ENCODE results near the gene ATP6V1C2.

Gene ATP6V1C2

DNA sequence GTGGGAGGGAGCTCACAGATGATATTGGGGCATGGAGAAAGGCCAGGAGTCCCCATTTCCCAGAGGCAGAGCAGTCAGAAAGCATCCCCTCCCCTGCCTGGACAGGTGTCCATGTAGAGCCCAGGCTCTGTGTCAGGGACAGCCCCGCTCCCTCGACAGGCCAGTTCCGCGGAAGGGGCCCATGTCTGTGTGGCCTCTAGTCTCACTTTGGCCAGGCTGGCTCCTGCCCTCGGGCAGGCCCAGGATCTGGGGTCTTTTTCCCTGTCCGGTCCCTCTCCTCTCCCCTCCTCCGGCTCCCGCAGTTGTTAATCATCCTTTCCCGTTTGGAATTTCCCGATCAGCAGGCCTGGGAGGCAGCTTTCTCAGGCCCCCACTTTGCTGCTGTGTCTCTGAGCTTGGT, 111.6 kb downstream of the ATP6V1C2 start:
- no peak for TF ChIP-seq EZH2phosphoT487 (IDR thresholded peaks at IDR 0.05; ENCODE audit: low read length)
- TF ChIP-seq, protein P1, sequence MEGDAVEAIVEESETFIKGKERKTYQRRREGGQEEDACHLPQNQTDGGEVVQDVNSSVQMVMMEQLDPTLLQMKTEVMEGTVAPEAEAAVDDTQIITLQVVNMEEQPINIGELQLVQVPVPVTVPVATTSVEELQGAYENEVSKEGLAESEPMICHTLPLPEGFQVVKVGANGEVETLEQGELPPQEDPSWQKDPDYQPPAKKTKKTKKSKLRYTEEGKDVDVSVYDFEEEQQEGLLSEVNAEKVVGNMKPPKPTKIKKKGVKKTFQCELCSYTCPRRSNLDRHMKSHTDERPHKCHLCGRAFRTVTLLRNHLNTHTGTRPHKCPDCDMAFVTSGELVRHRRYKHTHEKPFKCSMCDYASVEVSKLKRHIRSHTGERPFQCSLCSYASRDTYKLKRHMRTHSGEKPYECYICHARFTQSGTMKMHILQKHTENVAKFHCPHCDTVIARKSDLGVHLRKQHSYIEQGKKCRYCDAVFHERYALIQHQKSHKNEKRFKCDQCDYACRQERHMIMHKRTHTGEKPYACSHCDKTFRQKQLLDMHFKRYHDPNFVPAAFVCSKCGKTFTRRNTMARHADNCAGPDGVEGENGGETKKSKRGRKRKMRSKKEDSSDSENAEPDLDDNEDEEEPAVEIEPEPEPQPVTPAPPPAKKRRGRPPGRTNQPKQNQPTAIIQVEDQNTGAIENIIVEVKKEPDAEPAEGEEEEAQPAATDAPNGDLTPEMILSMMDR (IDR thresholded peaks at IDR 0.05; ENCODE audit: low read length) = no peak
- no peak for TF ChIP-seq EZH2 (optimal IDR thresholded peaks at IDR 0.05; ENCODE audit: low read depth, low read length)
- Histone ChIP-seq H4K20me1 (ENCODE audit: insufficient read depth, low read length) (no peaks in the 10 kb centered on the region), H3K9me3 (replicated peaks; ENCODE audit: insufficient read depth, low read length) (no peaks in the 10 kb centered on the region), H3K4me2 (ENCODE audit: low read depth, low read length) (no peak overlapping the region), H3F3A (ENCODE audit: insufficient read depth, low read length) (no peaks in the 10 kb centered on the region), H3K36me3 (replicated peaks; ENCODE audit: insufficient read depth, low read length) (no peaks in the 10 kb centered on the region), H3K79me2 (ENCODE audit: low read length) (no peaks in the 10 kb centered on the region), H3K9me2 (replicated peaks; ENCODE audit: insufficient read depth, low read length) (no peaks in the 10 kb centered on the region), H3K27ac (ENCODE audit: low read length) (no peak overlapping the region), H3K4me3 (ENCODE audit: low read length) (no peak overlapping the region), H3K27me3 (replicated peaks; ENCODE audit: insufficient read depth, low read length) (peaks cover 41% of the 10 kb centered on the region), H3K4me1 (ENCODE audit: low read length) (0 out of 2 replicates have a peak, but pooled peaks cover 3% of the 10 kb centered on the region), H2AFZ (ENCODE audit: low read length) (no peak overlapping the region), H3K9ac (ENCODE audit: low read length) (no peak overlapping the region)
- DNase-seq = no peak

DNA sequence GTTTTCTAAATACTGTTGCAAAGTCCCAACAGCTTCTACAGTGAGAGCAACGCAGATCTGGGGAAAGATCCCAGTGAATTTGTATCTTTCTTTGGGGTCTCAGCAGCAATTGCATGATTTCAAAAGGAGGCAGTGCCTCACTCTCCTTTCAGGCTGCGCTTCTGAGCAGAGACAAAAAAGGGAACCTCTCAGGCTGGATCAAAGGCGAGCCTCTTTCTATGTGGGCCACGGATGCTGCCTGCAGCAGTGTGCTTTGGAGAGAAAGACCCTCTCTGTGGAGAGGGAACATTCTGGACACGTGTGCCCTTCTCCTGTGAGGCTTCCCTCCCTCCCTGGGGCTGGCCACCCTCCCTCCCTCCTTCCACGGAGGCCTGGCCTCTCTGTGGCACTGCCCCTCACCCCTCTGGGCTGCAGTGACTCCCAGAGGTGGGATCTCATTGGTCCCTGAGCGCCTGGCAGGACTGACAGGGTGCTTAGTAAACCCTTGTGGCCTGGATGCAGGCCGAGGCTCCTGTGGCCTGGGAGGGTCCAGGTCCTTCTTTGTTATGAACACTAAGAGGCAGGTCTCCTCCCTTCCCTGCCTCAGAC, 112.7 kb downstream of the ATP6V1C2 start:
- H3K9me2 ChIP-seq (replicated peaks; ENCODE audit: insufficient read depth, low read length) = no peaks in the 10 kb centered on the region
- no peaks in the 10 kb centered on the region for H3K79me2 ChIP-seq (ENCODE audit: low read length)
- no peak overlapping the region for H2AFZ ChIP-seq (ENCODE audit: low read length)
- H3K9ac ChIP-seq (ENCODE audit: low read length) = no peak overlapping the region
- H4K20me1 ChIP-seq (ENCODE audit: insufficient read depth, low read length) = no peaks in the 10 kb centered on the region
- H3K36me3 ChIP-seq (replicated peaks; ENCODE audit: insufficient read depth, low read length) = no peaks in the 10 kb centered on the region
- H3K9me3 ChIP-seq (replicated peaks; ENCODE audit: insufficient read depth, low read length) = no peaks in the 10 kb centered on the region
- no peaks in the 10 kb centered on the region for H3F3A ChIP-seq (ENCODE audit: insufficient read depth, low read length)
- TF ChIP-seq EZH2phosphoT487 (IDR thresholded peaks at IDR 0.05; ENCODE audit: low read length) (no peak), EZH2 (optimal IDR thresholded peaks at IDR 0.05; ENCODE audit: low read depth, low read length) (no peak)
- TF ChIP-seq, protein P1 (IDR thresholded peaks at IDR 0.05; ENCODE audit: low read length) = no peak
- no peak overlapping the region for H3K4me3 ChIP-seq (ENCODE audit: low read length)
- no peak overlapping the region for H3K4me2 ChIP-seq (ENCODE audit: low read depth, low read length)
- 0 out of 2 replicates have a peak, but pooled peaks cover 3% of the 10 kb centered on the region for H3K4me1 ChIP-seq (ENCODE audit: low read length)
- no peak overlapping the region for H3K27ac ChIP-seq (ENCODE audit: low read length)
- DNase-seq = no peak
- peaks cover 47% of the 10 kb centered on the region for H3K27me3 ChIP-seq (replicated peaks; ENCODE audit: insufficient read depth, low read length)

All from MM.1S (cell line).